Activated T-cell treated with anti-CD3 and anti-CD28 coated beads, Interleukin-2, amount 50 U/mL, for 4 hours (primary cell): ENCODE data around the gene TUBB6. TPM values are rescaled to one million over a fixed set of nuclear protein-coding genes. Genes with fewer than 3 reads are reported as not detected.

Experiments
- ATAC-seq, 2 donors: fragments of 200-7000 bp; cut with Tn5 transposase; one replicate each; pipeline ENCODE4 v1.10.0; 2021
- DNase-seq: peaks from one replicate; pipeline ENCODE4 v3.0.0-alpha.2; 2020
- H3K27me3 Mint-ChIP-seq: one replicate; pipeline ENCODE4 v1.8.0; 2021; ENCODE audit warnings: low read depth, mixed read lengths
- H3K36me3 Mint-ChIP-seq: one replicate; pipeline ENCODE4 v1.8.0; 2022; ENCODE audit warnings: mixed read lengths; ENCODE audit not compliant: insufficient read depth
- H3K4me1 Mint-ChIP-seq: one replicate; pipeline ENCODE4 v1.8.0; 2021; ENCODE audit warnings: low read depth, mixed read lengths
- H3K4me3 Mint-ChIP-seq: one replicate; pipeline ENCODE4 v1.8.0; 2021; ENCODE audit warnings: mild to moderate bottlenecking, moderate library complexity, mixed read lengths
- H3K9me3 Mint-ChIP-seq: one replicate; pipeline ENCODE4 v1.8.0; 2021; ENCODE audit warnings: mixed read lengths
- total RNA-seq, 3 donors: library from RNA; stranded (reverse); gene quantifications; one replicate each; pipeline ENCODE4 v1.2.1, GENCODE V29; 2021

TUBB6 gene
- 1 to 10 TPM; 1.1 to 2.6 (median 1.3) TPM for total RNA-seq

- H3K4me1 Mint-ChIP-seq: peaks cover 12% of the 10 kb centered on the region
- peaks cover 56% of the 10 kb centered on the region for H3K27me3 Mint-ChIP-seq
- peak within 1 kb of the TSS; percentile 78 for H3K4me3 Mint-ChIP-seq
- H3K36me3 Mint-ChIP-seq: no peaks in the 10 kb centered on the region
- H3K9me3 Mint-ChIP-seq: peaks cover 6% of the 10 kb centered on the region
- ATAC-seq: peak; percentile 64 to 75
- DNase-seq: no peak
Measured at GRCh38 chr18:12307701-12308385, at the start of gene TUBB6. TUBB6 (plus strand) TSS chr18:12308241; CDS start chr18:12308293, 52 bp downstream.

DNA sequence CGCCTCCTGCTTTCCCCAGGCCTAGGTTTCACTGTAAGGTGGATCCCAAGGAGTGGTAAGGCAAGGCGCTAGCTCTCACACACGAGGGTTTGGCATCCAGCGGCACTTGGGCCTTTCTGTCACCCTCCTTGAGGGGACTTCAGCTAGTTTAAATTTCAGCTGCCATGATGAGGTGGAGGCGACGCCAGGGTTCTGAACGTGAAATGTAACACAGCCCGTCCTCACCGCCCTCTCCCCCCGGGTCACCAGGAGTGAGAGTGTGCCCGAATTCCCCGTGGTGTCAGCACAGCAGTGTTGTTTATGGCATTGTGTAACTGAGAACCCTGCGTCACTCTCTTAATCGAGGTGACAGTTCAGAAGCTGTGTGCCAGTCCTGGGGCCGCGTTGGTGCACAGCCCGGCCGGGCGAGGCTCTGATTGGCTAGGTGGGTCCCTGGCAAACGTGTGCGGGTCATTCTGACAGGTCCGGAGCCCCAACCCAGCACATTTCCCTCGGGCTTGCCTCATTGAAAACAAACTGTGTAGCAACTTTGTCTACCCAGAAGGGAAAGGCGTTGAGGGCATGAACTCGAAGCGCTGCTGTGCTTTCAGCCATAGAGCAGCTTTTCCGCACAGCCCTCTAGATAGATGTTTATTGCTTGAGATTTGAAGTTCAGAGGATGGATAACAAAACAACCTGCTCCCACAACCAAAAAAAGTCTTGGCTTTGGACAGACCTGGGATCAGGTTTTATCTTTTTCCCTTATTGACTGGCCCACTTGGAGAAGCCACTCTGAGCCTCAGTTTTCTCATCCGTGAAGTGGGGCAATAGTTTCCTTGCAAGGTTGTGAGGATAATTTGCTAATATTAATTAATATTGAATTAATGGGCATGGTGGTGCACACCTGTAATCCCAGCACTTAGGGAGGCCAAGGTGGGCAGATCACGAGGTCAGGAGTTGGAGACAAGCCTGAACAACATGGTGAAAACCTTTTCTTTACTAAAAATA lies 49.0 kb upstream of the TUBB6 start:
- no peak for DNase-seq
- no peaks in the 10 kb centered on the region for H3K4me1 Mint-ChIP-seq
- no peak overlapping the region for H3K4me3 Mint-ChIP-seq
- no peaks in the 10 kb centered on the region for H3K9me3 Mint-ChIP-seq
- ATAC-seq: no peak
- peaks cover 36% of the 10 kb centered on the region for H3K27me3 Mint-ChIP-seq
- no peaks in the 10 kb centered on the region for H3K36me3 Mint-ChIP-seq

GRCh38 chr18:12262748-12263147 lies 45.3 kb upstream of the TUBB6 start:
- H3K4me1 Mint-ChIP-seq: no peaks in the 10 kb centered on the region
- no peak for ATAC-seq

DNA sequence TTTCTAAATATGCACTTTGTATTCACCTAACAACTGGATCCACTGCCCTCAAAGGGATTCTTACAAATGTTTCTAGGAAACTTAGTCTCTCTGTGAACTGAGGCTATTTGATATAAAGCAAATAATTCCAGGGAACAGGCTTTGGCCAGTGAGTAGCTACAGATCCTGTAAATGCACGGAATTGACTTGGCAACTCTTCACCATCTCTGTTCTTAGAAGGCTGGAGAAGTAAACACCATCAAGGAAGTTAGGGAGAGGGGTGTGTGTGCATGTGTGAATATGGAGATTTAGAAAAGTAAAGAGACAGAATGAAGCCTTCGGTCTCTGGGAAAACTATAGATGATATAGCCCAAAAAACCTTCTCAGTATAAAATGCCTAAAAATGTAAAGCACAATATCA lies 43.2 kb upstream of the TUBB6 start:
- H3K27me3 Mint-ChIP-seq: peaks cover 12% of the 10 kb centered on the region
- ATAC-seq (no peak), DNase-seq (no peak)
- no peaks in the 10 kb centered on the region for H3K4me1 Mint-ChIP-seq
- H3K4me3 Mint-ChIP-seq: no peak overlapping the region
- no peaks in the 10 kb centered on the region for H3K36me3 Mint-ChIP-seq
- no peaks in the 10 kb centered on the region for H3K9me3 Mint-ChIP-seq

More at GRCh38 chr18:12262748-12263147, 45.3 kb upstream of the TUBB6 start:
- peaks cover 18% of the 10 kb centered on the region for H3K27me3 Mint-ChIP-seq
- no peaks in the 10 kb centered on the region for H3K9me3 Mint-ChIP-seq
- no peak overlapping the region for H3K4me3 Mint-ChIP-seq
- no peak for DNase-seq
- H3K36me3 Mint-ChIP-seq: no peaks in the 10 kb centered on the region

GRCh38 chr18:12271376-12272235 lies 36.4 kb upstream of the TUBB6 start:
- Mint-ChIP-seq H3K36me3 (no peaks in the 10 kb centered on the region), H3K27me3 (peaks cover 13% of the 10 kb centered on the region)

GRCh38 chr18:12274793-12275192 lies 33.2 kb upstream of the TUBB6 start:
- H3K27me3 Mint-ChIP-seq: peaks cover 15% of the 10 kb centered on the region
- no peaks in the 10 kb centered on the region for H3K9me3 Mint-ChIP-seq
- no peak for DNase-seq
- ATAC-seq: no peak
- no peaks in the 10 kb centered on the region for H3K36me3 Mint-ChIP-seq
- peaks cover 2% of the 10 kb centered on the region for H3K4me1 Mint-ChIP-seq
- H3K4me3 Mint-ChIP-seq: no peak overlapping the region

More at GRCh38 chr18:12271376-12272235, 36.4 kb upstream of the TUBB6 start:
- Mint-ChIP-seq H3K9me3 (no peaks in the 10 kb centered on the region), H3K4me3 (peak overlapping the region; percentile 69), H3K4me1 (peaks cover 2% of the 10 kb centered on the region)
- DNase-seq (no peak), ATAC-seq (peak; percentile 76 to 94)

DNA sequence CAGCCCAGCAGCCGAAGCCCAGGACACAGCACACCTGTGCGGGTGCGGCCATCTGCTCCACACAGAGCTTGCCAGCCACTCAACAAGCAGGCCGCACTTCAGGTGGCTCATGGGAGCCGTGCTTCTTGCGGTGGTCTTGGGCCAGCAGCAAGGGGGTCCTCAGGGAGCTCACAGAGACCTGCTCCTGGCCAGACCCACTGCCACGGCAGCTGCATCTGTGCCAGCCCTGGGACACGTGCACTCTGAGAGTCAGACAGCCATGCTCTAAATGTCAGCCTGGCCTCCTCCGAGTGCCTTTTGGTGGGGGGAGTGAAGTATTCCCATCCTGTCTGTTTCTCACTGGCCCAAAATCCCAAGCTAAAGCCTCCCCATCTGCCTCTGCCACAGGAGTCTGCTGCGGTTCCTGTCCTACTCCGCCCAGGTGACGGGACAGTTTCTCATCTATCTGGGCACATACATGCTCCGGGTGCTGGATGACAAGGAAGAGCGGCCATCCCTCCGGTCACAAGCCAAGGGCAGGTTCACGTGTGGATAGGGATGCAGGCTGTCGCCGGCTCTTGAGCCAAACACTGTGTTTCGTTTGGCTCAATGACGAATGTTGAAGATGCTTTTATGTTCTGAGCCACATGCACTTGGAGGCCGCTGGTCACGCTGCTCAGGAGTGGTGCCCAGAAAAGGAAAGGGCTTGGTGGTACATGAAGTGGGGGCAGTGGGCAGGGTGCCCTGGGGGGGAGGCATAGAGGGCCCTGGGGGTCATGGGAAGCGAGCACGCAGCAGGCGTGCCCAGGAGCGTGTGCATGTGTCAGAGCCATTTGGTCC lies 31.1 kb upstream of the TUBB6 start:
- no peaks in the 10 kb centered on the region for H3K9me3 Mint-ChIP-seq
- ATAC-seq: no peak
- peaks cover 15% of the 10 kb centered on the region for H3K27me3 Mint-ChIP-seq
- no peak overlapping the region for H3K4me3 Mint-ChIP-seq
- no peak for DNase-seq
- H3K4me1 Mint-ChIP-seq: peaks cover 2% of the 10 kb centered on the region
- no peaks in the 10 kb centered on the region for H3K36me3 Mint-ChIP-seq

DNA sequence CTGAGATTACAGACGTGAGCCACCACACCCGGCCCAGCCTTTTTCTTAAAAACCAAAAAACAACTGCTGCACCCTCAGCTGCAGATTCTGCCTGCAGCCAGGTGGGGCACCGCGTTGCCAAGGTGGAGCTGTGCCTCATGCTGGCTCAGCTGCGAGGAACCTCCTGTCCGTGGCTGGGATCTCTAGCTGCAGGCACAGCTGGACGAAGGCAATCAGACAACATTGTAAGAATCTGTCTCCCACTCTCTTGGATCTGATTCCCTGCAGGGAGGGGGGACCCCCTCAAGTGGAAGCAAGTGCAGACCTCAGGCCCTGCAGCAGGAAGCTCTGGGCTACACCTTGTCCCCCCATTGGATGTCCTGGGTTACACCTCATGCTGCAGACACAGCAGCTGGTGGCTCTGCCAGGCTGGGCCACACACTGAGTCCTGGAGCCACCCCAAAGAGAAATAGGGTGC lies 29.8 kb upstream of the TUBB6 start:
- H3K9me3 Mint-ChIP-seq: no peaks in the 10 kb centered on the region
- DNase-seq (no peak), ATAC-seq (no peak)
- H3K4me3 Mint-ChIP-seq: no peak overlapping the region
- no peaks in the 10 kb centered on the region for H3K36me3 Mint-ChIP-seq
- no peaks in the 10 kb centered on the region for H3K4me1 Mint-ChIP-seq
- H3K27me3 Mint-ChIP-seq: peaks cover 12% of the 10 kb centered on the region

- Mint-ChIP-seq H3K36me3 (no peaks in the 10 kb centered on the region), H3K4me3 (no peak overlapping the region), H3K27me3 (peaks cover 10% of the 10 kb centered on the region), H3K9me3 (no peaks in the 10 kb centered on the region), H3K4me1 (no peaks in the 10 kb centered on the region)
- no peak for ATAC-seq
- no peak for DNase-seq
Measured at GRCh38 chr18:12278741-12279682, 29.0 kb upstream of the TUBB6 start.

- Mint-ChIP-seq H3K9me3 (no peaks in the 10 kb centered on the region), H3K4me1 (no peaks in the 10 kb centered on the region), H3K4me3 (no peak overlapping the region), H3K36me3 (no peaks in the 10 kb centered on the region), H3K27me3 (peaks cover 13% of the 10 kb centered on the region)
- no peak for DNase-seq
- no peak for ATAC-seq
Measured at GRCh38 chr18:12279781-12280531, 28.1 kb upstream of the TUBB6 start.

GRCh38 chr18:12281861-12282260 lies 26.2 kb upstream of the TUBB6 start:
- DNase-seq (no peak), ATAC-seq (no peak)
- H3K9me3 Mint-ChIP-seq: no peaks in the 10 kb centered on the region
- H3K4me3 Mint-ChIP-seq: no peak overlapping the region
- H3K27me3 Mint-ChIP-seq: peaks cover 10% of the 10 kb centered on the region
- H3K36me3 Mint-ChIP-seq: no peaks in the 10 kb centered on the region
- no peaks in the 10 kb centered on the region for H3K4me1 Mint-ChIP-seq

DNA sequence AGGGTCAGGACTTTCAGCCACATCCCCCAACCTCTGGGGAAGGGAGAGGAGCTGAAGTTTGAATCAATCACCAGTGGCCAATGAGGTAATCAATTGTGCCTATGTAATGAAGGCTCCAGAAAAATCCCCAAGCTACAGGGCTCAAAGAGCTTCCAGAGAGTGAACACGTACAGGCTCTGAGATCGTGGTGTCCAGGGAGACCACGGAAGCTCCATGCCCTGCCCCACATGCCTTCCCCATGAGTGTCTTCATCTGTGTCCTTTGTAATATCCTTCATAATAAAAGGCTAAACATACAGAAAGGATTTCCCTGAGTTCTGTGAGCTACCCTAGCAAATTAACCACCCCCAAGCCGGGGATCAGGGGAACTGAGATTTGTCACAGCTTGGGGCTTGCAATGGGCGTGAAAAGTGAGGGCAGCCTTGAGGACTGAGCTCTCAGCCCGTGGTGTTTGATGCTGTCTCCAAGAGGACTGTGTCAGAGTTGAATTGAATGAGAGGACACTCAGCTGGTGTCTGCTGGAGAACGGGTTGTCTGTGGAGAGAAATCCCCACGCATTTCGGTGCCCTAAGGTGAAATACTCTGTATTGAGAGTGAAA lies 25.5 kb upstream of the TUBB6 start:
- H3K36me3 Mint-ChIP-seq: no peaks in the 10 kb centered on the region
- peaks cover 12% of the 10 kb centered on the region for H3K27me3 Mint-ChIP-seq
- H3K9me3 Mint-ChIP-seq: no peaks in the 10 kb centered on the region
- H3K4me1 Mint-ChIP-seq: no peaks in the 10 kb centered on the region
- no peak overlapping the region for H3K4me3 Mint-ChIP-seq
- ATAC-seq (no peak), DNase-seq (no peak)
